Epithelial cell of esophagus (primary cell): ENCODE results near the gene ATXN1.

Source experiments
- DNase-seq: peaks from one replicate; pipeline ENCODE4 v3.0.0; 2010; ENCODE audit warnings: low read depth
- H3K4me3 ChIP-seq: 2 replicates; pipeline ENCODE4 v1.5.1; 2011; ENCODE audit warnings: mild to moderate bottlenecking, low read length, control low read depth
- CTCF ChIP-seq: IDR thresholded peaks from 2 replicates; pipeline ENCODE4 v1.5.1; 2011; ENCODE audit warnings: low read depth, mild to moderate bottlenecking, low read length, control low read depth, inconsistent platforms; ENCODE audit not compliant: insufficient read depth; ENCODE audit errors: missing control alignments

Gene ATXN1

GRCh38 chr6:16644540-16645250 is 116.6 kb downstream of the ATXN1 start:
- H3K4me3 ChIP-seq, result no peak overlapping the region
- no peak for TF ChIP-seq CTCF
- no peak for DNase-seq

- H3K4me3 ChIP-seq, result no peak overlapping the region
- peak; percentile 83 for DNase-seq
- no peak for TF ChIP-seq CTCF
Observed at GRCh38 chr6:16639684-16640480, 121.4 kb downstream of the ATXN1 start.

- H3K4me3 ChIP-seq, result no peak overlapping the region
- no peak for TF ChIP-seq CTCF
Observed at GRCh38 chr6:16637635-16638034, 123.6 kb downstream of the ATXN1 start.

DNA sequence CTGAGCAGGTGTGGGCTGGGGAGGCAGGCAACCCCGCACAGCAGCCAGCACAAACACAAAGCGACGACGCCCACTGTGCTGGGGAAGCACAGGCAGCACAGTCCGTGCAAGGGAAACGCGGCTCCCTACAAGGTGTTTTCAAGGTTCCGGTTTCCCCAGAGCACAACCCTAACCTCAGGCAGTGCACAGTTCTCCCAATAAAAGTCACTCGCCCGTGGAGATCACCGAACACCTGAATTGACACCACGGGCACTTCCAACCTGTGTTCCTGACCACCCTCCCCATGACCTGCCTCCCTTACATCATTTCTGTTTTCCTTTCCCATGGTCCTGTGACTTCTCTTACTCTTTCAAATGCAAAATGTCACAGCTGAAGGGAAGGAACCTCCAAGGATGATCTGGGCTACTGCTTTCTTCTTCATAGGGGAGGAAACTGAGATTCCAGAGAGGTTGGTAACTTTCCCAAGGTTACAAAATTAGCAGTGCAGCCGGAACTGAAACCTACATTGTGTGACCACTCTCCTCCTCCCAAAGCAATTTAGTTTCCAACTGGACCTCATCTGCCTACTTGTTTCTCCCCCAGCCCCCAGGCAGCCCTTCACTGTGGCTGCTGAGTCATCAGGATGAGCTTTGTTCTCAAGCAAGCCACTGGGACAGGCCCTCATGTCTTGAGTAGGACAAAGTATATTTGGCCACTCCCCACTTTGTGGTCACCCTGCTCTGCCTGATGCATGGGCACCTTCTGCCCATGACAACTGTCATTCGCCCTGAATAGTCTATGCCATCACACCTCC is 125.3 kb downstream of the ATXN1 start:
- peak; percentile 38 for DNase-seq

More at GRCh38 chr6:16637635-16638034, 123.6 kb downstream of the ATXN1 start:
- no peak for DNase-seq

DNA sequence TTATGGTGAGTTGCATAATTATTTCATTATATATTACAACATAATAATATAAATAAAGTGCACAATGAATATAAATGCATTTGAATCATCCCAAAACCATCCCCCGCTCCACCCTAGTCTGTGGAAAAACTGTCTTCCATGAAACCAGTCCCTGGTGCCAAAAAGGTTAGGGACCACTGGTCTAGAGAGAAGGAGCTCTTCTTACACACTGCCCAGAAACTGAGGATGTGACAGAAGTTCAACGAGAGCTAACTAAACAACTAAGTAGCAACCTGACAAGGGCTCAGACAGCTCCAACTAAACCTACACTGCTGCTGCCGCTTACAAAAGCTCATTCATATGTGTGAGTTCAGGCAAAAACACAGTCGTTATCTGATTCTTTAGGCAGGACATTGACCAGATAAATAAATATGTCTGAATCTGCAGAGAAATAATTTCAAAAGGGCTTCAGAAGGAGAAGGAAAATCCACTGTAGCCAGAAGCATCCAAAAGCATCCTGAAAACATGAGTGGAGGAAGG is 125.9 kb downstream of the ATXN1 start:
- no peak overlapping the region for H3K4me3 ChIP-seq
- no peak for TF ChIP-seq CTCF
- DNase-seq, result no peak

More for the DNA sequence above, 125.3 kb downstream of the ATXN1 start:
- no peak for TF ChIP-seq CTCF
- no peak overlapping the region for H3K4me3 ChIP-seq

DNA sequence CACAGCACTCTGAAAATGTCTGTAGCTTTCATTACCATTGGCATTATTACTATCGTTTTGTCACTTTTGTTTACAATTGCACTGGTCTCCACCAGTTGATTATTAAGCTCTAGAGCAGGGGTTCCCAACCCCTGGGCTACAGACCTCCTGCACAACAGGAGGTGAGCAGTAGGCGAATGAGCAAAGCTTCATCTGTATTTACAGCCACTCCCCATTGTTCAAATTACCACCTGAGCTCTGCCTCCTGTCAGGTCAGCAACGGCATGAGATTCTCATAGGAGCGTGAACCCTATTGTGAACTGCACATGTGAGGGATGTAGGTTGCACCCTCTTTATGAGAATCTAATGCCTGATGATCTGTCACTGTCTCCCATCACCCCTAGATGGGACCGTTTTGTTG is 126.4 kb downstream of the ATXN1 start:
- TF ChIP-seq CTCF, result no peak
- DNase-seq, result no peak
- H3K4me3 ChIP-seq, result no peak overlapping the region
